GM19240 (cell line): ENCODE measurements around the gene GTF2H2C.
"Not testable (repeated sequence)": the region's sequence is repeated elsewhere in the genome, so short reads cannot be mapped to it uniquely, and the experiment has no call there.

ENCODE experiments used
- DNase-seq: peaks from one replicate; pipeline ENCODE4 v3.0.0; 2011; ENCODE audit warnings: low spot score; ENCODE audit not compliant: insufficient read length

Gene GTF2H2C

GRCh38 chr5:69566172-69566571 is 6.2 kb downstream of the GTF2H2C start:
- DNase-seq, result not testable (repeated sequence)

DNA sequence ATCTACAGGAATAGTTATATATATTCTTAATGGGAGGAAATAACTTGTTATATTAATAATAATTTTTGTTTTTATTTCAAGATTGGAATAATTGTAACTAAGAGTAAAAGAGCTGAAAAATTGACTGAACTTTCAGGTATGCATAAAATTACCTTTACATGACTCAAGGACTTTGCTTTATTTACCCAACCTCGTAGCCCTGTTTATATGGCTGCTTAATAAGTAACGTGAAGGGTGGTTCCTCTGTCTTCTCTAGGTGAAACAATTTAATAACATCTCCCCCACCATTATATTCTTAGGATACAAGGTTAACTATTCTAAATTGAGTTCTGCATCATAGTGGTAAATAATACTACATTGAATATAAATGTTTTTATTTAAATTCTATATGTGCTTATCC is 8.1 kb downstream of the GTF2H2C start:
- not testable (repeated sequence) for DNase-seq

DNA sequence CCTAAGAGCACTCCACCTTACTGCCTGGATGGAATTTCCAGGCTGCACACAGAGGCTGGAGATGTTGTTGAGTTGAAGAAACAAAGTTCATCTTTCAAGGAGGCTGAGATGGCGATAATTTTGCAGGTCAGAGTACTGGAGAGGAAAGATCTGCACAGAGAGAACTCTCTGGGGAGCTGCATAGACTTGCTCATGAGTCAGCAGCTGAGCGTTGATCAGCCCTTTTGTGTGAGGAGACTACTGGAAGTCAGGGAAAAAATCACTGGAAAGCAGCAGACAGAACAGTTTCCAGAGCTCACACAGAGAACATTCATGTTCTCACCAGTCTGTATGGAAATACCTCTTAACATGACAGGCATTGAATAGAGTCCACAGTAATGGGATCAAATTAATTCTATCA is 23.4 kb downstream of the GTF2H2C start:
- not testable (repeated sequence) for DNase-seq

DNA sequence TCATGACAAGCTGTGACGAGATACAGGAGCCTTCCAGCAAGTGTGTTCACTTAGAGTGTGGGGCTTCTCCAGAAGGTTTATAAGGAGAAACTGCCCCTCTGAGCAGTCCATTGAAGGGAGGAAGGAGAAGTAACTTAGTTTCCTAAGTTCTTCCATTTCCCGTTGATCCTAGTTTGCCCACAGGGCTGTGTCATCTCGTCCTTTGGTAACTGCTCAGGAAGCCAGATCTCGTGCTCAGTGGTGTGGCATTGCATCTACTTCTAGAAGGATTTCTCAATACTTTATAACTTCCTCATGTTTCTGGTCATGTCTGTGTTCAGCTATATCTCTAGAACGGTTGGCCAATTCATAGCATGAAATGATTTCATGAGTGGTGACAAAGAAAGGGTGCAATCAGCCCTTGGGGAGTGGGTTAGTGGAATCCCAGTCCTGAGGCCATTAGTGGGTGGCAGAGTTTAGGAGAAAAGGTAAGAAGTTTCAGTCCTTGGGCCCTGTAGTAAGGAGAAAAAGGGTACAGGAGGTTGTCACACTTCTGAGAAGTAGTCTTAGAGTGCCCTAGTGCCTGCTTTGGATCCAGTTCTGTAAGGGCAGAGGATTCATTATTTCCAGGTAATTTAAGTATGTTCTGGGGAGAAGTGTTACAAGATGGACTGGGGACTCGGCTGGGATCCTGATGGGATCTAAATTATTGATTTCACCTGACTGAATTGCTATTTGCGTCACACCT is 36.3 kb downstream of the GTF2H2C start:
- DNase-seq, result not testable (repeated sequence)

DNA sequence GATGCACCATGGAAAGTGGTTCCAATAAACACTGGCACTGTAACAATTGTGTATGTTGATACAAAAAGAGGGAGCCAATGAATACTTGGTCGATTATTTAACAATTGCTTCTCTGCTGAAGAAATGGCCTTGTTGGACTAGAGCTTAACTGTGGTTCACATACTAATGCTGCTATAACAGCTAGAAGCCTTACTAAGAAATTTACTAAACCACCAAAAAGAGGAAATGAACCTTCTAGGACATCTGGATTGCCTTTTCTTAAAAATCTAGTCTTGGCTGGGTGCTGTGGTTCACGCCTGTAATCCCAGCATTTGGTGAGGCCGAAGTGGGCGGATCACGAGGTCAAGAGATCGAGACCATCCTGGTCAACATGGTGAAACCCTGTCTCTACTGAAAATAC is 42.0 kb downstream of the GTF2H2C start:
- not testable (repeated sequence) for DNase-seq

GRCh38 chr5:69606839-69607238 is 46.8 kb downstream of the GTF2H2C start:
- DNase-seq, result not testable (repeated sequence)

GRCh38 chr5:69607750-69608149 is 47.8 kb downstream of the GTF2H2C start:
- not testable (repeated sequence) for DNase-seq

GRCh38 chr5:69608861-69609496 is 49.0 kb downstream of the GTF2H2C start:
- not testable (repeated sequence) for DNase-seq

- DNase-seq, result not testable (repeated sequence)
Measured at GRCh38 chr5:69614843-69615242, 54.9 kb downstream of the GTF2H2C start.

DNA sequence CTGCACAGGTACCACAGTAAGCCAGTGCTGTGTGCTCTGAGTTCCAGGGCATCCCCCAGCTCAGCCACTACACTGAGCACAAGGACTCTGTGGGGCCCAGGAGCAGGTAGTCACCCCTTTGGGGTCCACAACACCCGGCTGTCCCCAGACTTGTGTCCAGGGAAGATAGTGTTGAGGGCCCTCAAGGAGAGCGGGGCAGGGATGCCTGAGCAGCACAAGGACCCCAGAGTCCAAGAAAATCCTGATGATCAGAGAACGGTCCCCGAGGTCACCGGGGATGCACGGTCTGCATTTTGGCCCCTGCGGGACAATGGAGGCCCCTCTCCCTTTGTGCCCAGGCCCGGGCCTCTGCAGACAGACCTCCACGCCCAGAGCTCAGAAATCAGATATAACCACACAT is 71.9 kb downstream of the GTF2H2C start:
- not testable (repeated sequence) for DNase-seq
